MM.1S (cell line): ENCODE data around the gene HIVEP2.

Source experiments
- DNase-seq: peaks from one replicate; pipeline ENCODE4 v3.0.0-alpha.2; 2015
- H2AFZ ChIP-seq: fragments of 300-600 bp; sonication (generic); 2 replicates; pipeline ENCODE4 v1.6.0; 2016; ENCODE audit warnings: antibody characterized with exemption, low read length
- H3F3A ChIP-seq: fragments of 300-600 bp; sonication (generic); 2 replicates; pipeline ENCODE4 v1.6.1; 2016; ENCODE audit warnings: mild to moderate bottlenecking, antibody characterized with exemption, low read length, moderate library complexity, mixed read lengths; ENCODE audit not compliant: insufficient read depth
- H3K27ac ChIP-seq: fragments of 300-600 bp; sonication (generic); 2 replicates; pipeline ENCODE4 v1.5.1; 2016; ENCODE audit warnings: mild to moderate bottlenecking, low read length
- H3K27me3 ChIP-seq: fragments of 300-600 bp; sonication (generic); replicated peaks from 2 replicates; pipeline ENCODE4 v1.6.0; 2016; ENCODE audit warnings: low read length; ENCODE audit not compliant: insufficient read depth
- H3K36me3 ChIP-seq: fragments of 300-600 bp; sonication (generic); replicated peaks from 2 replicates; pipeline ENCODE4 v1.6.1; 2016; ENCODE audit warnings: mild to moderate bottlenecking, low read length, mixed read lengths; ENCODE audit not compliant: insufficient read depth
- H3K4me1 ChIP-seq: fragments of 300-600 bp; sonication (generic); 2 replicates; pipeline ENCODE4 v1.6.1; 2016; ENCODE audit warnings: low read length, mixed read lengths
- H3K4me2 ChIP-seq: fragments of 300-600 bp; sonication (generic); 2 replicates; pipeline ENCODE4 v1.6.0; 2016; ENCODE audit warnings: low read depth, low read length
- H3K4me3 ChIP-seq: fragments of 300-600 bp; sonication (generic); 2 replicates; pipeline ENCODE4 v1.5.1; 2016; ENCODE audit warnings: low read length, mixed read lengths
- H3K79me2 ChIP-seq: fragments of 300-600 bp; sonication (generic); 2 replicates; pipeline ENCODE4 v1.6.1; 2016; ENCODE audit warnings: mixed run types, low read length, mixed read lengths
- H3K9ac ChIP-seq: fragments of 300-600 bp; sonication (generic); 2 replicates; pipeline ENCODE4 v1.6.1; 2016; ENCODE audit warnings: low read length, mixed read lengths
- H3K9me2 ChIP-seq: fragments of 300-600 bp; sonication (generic); replicated peaks from 2 replicates; pipeline ENCODE4 v1.6.1; 2016; ENCODE audit warnings: mild to moderate bottlenecking, low read length, mixed read lengths; ENCODE audit not compliant: insufficient read depth
- H3K9me3 ChIP-seq: fragments of 300-600 bp; sonication (generic); replicated peaks from 2 replicates; pipeline ENCODE4 v1.6.1; 2016; ENCODE audit warnings: mild to moderate bottlenecking, low read length, mixed read lengths; ENCODE audit not compliant: insufficient read depth
- H4K20me1 ChIP-seq: fragments of 300-600 bp; sonication (generic); 2 replicates; pipeline ENCODE4 v1.6.1; 2016; ENCODE audit warnings: mild to moderate bottlenecking, low read length, moderate library complexity, mixed read lengths; ENCODE audit not compliant: insufficient read depth
- CTCF ChIP-seq: fragments of 300-600 bp; sonication (generic); IDR thresholded peaks from 2 replicates; pipeline ENCODE4 v1.5.1; 2016; ENCODE audit warnings: antibody characterized with exemption, low read length, mixed read lengths
- EZH2 ChIP-seq: fragments of 300-600 bp; sonication (generic); optimal IDR thresholded peaks from 2 replicates; pipeline ENCODE3; 2017; ENCODE audit warnings: low read depth, mild to moderate bottlenecking, antibody characterized with exemption, low read length, mixed read lengths
- EZH2phosphoT487 ChIP-seq: fragments of 300-600 bp; sonication (generic); IDR thresholded peaks from 2 replicates; pipeline ENCODE4 v1.6.1; 2018; ENCODE audit warnings: antibody characterized with exemption, low read length

HIVEP2 gene

GRCh38 chr6:142740449-142740848 is 204.5 kb downstream of the HIVEP2 start:
- Histone ChIP-seq H3K27ac (no peak overlapping the region), H3F3A (no peaks in the 10 kb centered on the region), H3K4me2 (no peak overlapping the region), H3K36me3 (no peaks in the 10 kb centered on the region), H3K27me3 (no peaks in the 10 kb centered on the region), H3K9me2 (no peaks in the 10 kb centered on the region), H3K9me3 (no peaks in the 10 kb centered on the region), H3K9ac (no peak overlapping the region), H2AFZ (no peak overlapping the region), H3K79me2 (no peaks in the 10 kb centered on the region), H4K20me1 (no peaks in the 10 kb centered on the region), H3K4me3 (no peak overlapping the region), H3K4me1 (no peaks in the 10 kb centered on the region)
- no peak for DNase-seq
- TF ChIP-seq CTCF (no peak), EZH2phosphoT487 (no peak), EZH2 (no peak)

GRCh38 chr6:142738731-142739130 is 206.2 kb downstream of the HIVEP2 start:
- no peaks in the 10 kb centered on the region for H4K20me1 ChIP-seq
- H3K9me2 ChIP-seq: no peaks in the 10 kb centered on the region

GRCh38 chr6:142738035-142738396 is 207.0 kb downstream of the HIVEP2 start:
- no peak overlapping the region for H2AFZ ChIP-seq
- no peak for TF ChIP-seq EZH2phosphoT487
- no peak for TF ChIP-seq EZH2
- no peak for TF ChIP-seq CTCF
- no peaks in the 10 kb centered on the region for H3F3A ChIP-seq

More at GRCh38 chr6:142738731-142739130, 206.2 kb downstream of the HIVEP2 start:
- H3K4me3 ChIP-seq: no peak overlapping the region
- H3K4me1 ChIP-seq: no peaks in the 10 kb centered on the region
- no peak overlapping the region for H3K4me2 ChIP-seq
- no peaks in the 10 kb centered on the region for H3F3A ChIP-seq
- H3K27ac ChIP-seq: no peak overlapping the region
- no peak for DNase-seq
- no peaks in the 10 kb centered on the region for H3K9me3 ChIP-seq
- H3K36me3 ChIP-seq: no peaks in the 10 kb centered on the region
- no peak for TF ChIP-seq EZH2phosphoT487
- TF ChIP-seq EZH2: no peak
- TF ChIP-seq CTCF: no peak
- H2AFZ ChIP-seq: no peak overlapping the region
- H3K27me3 ChIP-seq: no peaks in the 10 kb centered on the region
- no peaks in the 10 kb centered on the region for H3K79me2 ChIP-seq
- H3K9ac ChIP-seq: no peak overlapping the region

More at GRCh38 chr6:142738035-142738396, 207.0 kb downstream of the HIVEP2 start:
- Histone ChIP-seq H3K9me3 (no peaks in the 10 kb centered on the region), H4K20me1 (no peaks in the 10 kb centered on the region), H3K9ac (no peak overlapping the region), H3K27me3 (no peaks in the 10 kb centered on the region), H3K4me2 (no peak overlapping the region), H3K27ac (no peak overlapping the region), H3K79me2 (no peaks in the 10 kb centered on the region), H3K4me1 (no peaks in the 10 kb centered on the region), H3K9me2 (no peaks in the 10 kb centered on the region), H3K36me3 (no peaks in the 10 kb centered on the region), H3K4me3 (no peak overlapping the region)
- DNase-seq: no peak
